Cerebellar cortex (tissue), 1 donor: ENCODE results near the gene SETBP1.

Experiments used
- DNase-seq: peaks from one replicate; pipeline ENCODE4 v3.0.0-alpha.2; 2015; ENCODE audit warnings: low spot score

The SETBP1 gene

DNA sequence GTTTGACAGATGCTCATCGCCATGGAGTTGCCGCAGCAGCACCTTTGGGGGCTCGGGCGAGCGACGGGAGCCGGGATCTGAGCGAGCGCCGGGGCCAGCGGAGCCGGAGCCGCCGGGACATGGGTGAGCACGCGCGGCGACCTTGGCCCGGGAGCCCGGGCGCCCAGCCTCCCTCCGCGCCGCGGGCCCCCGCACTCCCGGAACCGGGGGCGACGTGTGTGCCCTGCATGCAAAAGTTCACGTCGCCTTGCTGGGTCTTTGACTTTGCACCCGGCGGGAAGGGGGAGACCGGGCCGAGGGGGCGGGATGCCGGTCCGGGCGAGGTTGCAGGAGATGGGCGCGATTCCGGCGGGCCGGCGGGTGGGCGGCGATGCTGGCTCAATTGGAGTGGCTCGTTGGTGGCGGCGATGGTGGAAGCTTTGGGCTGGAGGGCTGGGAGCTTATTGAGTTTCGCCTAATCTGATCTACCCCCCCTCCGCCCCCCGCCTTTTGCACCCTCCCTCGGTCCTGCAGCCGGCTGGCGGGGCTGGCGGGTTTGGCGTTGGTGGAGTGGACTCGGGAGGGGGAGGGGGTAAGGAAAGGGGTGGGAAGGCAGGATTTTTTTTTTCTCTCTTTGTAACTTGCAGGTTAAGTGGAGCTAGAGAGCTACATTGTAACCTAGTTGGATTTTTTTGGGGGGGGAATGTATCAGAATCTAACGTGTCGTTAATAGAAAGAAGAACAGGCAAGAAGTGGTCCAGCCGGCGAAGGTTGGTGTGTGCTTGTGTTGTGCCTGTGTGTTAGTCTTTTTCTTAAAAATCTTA lies at the start of gene SETBP1:
Gene SETBP1, plus strand, starts transcription at position 616 of the 803 bp plus-strand sequence. CDS start 20,459 bp downstream, outside the sequence.
- peak; percentile 78 for DNase-seq

DNA sequence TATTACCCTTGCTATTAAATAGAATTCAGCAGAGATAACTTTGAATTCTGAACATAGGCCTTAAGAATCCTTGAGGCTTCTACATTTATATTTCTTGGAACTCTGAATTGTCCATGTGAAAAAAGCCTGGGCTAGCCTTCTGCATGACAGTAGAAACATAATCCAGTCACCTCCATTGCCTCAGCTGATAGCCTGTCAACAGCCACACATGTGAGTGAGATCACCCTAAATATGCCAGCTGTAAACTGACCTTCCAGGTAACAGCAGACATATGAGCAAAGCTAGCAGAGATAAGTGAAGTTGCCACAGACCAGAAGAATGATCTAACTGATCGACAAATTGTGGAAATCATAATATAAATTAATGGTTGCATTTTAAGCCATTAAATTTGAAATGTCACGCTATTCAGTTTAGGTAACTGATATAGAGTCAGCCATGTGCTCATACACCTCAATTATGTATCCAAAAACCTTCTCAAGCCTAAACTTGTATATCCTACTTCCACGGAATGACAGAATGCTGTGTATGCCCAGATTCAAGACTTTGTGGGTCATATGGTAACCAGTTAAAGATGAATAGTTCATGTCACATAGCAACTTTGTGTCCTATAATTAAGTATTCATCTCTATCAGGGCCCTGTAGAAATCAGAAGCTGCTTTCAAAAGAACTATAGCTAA lies 48.1 kb upstream of the SETBP1 start:
- no peak for DNase-seq

DNA sequence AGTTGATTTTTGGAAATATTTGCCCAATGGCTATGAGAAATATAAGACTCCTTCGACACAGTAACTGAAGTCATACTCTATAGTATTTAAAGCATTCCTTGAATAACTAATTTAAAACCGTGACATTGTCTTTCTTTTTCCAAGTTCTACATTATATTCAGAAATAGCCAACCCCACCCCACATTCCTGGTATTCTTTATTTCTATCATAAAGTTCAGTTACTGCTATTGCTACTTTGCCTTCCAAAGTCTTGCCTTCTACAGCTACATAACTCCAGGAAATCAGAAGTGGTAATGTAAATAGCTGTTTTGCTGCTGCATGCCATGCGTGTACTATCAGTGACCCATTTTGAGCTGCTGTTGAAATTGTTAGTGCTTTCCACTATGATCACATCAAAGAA lies 45.1 kb upstream of the SETBP1 start:
- no peak for DNase-seq

DNA sequence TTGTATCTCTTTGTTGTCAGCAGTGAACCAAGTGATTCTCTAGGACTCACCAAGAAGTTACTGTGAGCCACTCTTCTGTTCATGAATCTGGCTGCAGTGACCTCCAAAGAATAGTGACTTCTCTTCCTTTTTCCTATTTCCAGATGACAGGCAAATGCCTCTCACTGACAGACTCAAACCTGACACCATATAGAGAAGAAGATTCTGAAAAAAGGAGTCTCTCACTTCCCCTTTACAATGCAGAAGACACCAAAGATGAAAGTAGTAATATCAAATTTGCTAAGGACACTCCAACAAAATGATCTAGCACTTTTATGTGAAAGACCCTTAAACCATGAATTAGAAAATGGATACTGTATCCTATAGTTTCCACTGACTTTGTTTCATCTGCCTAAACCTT lies 44.4 kb upstream of the SETBP1 start:
- no peak for DNase-seq

DNA sequence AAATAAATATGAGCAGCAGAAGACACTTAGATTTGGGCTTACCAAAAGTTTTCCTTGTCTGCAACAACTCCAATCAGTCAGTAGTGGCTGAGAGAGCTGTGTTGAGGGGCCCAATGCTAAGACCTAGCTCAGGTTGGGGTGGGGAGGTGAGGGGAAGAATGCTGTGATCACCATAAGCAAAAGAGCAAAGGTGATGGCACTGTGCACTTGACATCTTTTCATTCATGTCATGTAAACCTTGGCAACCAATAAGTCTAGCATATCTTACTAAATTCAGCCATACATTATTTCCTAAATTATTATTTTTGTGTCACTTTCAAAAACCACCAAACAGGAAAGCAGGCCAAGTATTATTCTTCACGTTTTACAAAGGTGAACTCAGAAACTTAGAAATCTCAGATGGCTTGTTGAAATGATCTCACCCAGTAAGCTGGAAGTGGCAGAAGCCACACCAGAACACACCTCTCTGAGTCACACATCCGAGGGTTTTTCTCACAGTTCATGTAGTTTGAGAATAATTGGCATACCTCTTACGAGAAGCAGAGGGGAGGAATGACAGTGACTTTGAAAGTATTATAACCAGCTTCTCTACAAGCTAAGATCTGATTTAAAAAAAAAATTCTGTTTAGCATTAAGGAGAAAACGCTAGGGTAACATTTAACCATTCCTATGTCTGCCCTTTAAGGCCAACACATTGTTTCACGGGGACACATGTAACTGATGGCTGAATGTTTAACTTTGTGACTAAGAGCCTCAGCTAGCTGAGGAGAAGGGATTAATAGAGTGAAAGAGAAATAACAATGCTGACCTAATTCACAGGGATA lies 43.3 kb upstream of the SETBP1 start:
- DNase-seq: no peak

DNA sequence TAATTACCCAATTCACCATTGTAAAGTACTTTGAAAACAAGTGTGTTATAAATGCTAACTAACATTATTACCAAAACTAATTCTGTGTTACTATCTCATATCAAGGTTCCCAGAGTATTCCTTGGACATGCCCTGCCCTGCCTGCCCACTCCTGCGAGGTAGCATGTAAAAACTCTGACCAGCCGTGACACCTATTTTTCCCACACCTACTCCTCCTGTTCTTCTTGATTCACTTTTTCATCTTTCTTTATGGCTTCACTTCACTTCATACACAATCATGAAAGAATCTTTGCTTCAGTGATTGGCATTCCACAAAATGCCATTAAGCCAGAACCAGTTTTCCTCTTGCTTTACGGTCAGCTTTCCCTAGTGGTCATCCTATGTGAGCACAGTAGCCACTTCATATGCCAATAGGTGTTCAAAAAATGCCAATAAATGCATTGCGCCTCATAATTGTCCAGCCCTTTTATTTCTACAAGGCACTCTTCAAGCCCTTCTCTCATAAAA lies 42.6 kb upstream of the SETBP1 start:
- no peak for DNase-seq

DNA sequence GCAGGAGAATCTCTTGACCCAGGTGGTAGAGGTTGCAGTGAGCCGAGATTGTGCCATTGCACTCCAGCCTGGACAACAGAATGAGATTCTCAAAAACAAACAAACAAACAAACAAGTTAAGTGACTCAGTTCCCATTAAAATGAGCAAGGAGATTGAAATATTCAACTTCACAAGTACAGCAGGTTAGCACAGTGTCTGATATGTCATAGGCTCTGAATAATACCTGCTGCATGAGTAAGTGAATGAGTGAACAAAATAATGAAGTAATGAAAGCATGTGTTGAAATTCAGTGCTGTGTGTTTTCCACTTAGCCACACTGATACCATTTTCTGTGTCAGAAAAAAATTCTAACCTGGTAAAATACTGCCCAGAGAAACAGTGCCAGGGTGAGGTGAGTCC lies 41.9 kb upstream of the SETBP1 start:
- no peak for DNase-seq

DNA sequence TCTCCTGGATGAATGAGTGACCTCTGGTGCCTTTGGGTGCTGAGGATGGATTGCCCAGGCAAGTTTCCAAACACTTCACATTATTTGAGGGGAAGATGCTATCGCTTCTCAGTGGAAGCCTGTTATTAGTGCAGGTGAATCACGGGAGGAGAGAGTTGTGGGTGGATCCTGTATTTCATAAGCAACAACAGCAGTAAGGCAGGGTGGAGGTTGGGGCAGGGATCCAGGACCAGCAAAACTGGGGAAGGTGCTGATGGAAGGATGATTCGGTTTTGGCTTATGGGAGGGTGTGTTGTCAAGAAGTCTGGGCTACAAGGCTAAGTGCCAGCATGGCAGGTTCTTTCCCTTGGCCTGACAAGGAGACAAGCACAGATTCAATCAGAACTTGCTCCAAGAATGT lies 37.7 kb upstream of the SETBP1 start:
- no peak for DNase-seq

DNA sequence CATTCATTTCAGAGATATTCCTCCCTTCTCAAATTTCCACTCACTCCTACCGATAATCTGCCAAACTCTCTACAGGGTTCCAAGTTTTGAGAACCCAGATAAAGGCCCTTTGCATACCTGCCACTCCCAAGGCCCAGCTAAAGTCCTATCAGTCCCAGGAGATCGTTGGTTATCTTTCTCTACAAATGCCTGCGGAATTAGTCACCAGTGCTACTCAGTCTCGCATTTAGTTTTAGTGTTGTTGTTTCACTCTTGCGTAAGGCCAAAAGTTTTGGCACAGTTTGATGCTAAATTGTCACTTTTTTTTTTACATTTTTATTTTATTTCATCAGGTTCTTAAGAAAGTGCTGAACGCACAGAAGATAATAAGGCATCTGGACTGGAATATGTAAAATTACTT lies 29.2 kb upstream of the SETBP1 start:
- DNase-seq: no peak

DNA sequence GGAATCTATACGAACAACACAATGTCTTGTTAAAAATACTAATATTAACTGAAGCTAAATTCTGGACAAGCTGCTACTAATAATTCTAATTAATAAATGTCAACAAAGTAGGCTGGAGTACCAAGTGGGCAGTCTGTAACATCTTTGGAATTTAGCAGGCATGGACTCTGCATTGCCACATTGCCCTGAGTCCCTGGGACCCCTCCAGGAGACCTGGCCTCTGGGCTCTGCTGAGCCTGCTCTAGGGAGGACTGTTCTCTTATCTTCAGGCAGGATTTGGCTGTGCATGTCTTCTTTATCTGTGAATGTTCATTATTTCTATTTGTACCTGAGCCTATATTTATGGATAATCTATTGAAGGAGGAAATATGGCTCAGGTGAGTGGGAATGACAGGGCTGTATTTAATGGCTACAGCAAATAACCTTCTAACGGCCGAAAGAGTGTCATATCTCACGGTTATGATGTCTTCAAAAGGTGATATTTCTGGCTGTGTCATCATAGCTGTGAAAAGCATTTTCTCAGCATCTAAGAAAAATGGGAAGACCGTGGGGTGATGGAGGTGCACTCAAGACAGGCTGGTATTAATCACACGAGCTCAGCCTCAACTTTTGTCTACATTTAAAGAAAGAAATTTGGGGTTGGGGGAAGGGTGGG lies 28.6 kb upstream of the SETBP1 start:
- no peak for DNase-seq

DNA sequence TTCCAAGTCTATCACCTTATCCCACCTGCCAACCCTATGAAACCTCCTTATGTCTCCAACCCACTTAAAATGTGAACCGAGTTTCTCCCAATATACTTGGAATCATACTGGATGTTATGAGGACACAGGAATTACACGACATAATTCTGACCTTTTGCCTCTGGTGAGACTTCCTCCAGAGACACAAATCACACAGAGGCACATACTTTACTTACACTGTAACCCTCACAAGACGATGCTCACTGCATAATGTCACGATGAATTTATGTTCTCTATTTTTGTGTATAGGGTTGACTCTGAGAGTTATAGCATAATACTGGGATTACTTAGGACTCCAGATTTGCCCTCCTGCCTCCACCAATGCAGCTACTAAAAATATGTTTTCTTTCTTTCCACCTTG lies 28.0 kb upstream of the SETBP1 start:
- no peak for DNase-seq

DNA sequence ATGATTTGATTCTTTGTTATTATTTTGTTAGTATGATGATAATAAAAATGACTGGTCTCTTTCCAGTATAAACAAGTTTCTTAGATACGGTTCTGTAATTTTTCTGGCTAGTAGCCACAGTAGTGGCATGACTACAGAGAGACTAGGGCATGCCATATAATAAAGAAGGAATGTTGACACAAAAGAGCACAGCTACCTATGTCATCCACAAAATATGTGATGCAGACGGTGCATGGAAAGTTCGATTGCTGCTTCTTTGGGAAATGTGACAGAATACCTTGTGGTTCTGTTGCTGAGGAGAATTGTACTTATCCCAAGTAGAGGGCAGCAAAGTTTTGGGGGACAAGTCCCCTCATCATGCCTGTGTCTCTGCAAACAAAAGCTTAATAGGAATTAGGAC lies 26.1 kb upstream of the SETBP1 start:
- DNase-seq: no peak

DNA sequence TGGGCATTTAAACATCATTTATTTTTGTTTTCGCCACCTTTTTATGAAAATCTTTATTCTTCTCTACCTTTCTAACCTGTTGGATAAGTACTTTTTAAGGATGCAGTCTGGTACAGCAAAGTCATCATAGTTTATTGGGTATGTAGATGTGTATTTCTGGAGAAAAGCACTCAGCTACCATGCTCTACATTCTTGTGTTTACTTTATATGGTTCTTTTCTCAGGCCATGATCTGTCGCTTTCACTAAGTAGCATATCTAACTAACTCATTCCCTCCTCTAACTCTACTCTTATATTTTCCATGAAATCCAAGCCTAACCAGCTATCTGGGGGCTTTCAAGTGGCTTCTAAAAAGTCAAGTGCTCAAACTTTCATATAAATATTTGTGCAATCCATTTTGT lies 25.3 kb upstream of the SETBP1 start:
- no peak for DNase-seq

DNA sequence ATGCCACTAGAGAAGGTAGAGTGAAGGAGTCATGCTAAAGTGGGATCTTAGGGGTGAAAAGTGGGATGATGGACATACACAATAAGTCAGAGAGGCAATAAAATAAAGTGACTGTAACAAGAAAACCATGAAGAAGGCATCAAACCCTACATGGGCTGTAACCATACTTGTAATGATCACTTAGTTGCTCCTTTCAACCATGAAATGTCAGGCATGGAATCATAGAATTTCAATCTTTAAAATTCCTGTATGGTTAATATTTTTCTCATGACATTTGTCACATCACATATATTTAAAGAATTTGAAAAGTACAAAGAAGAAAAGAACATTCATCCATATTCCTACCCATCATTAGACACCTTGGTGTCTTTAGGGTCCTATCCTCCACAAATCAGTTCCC lies 20.9 kb upstream of the SETBP1 start:
- no peak for DNase-seq

DNA sequence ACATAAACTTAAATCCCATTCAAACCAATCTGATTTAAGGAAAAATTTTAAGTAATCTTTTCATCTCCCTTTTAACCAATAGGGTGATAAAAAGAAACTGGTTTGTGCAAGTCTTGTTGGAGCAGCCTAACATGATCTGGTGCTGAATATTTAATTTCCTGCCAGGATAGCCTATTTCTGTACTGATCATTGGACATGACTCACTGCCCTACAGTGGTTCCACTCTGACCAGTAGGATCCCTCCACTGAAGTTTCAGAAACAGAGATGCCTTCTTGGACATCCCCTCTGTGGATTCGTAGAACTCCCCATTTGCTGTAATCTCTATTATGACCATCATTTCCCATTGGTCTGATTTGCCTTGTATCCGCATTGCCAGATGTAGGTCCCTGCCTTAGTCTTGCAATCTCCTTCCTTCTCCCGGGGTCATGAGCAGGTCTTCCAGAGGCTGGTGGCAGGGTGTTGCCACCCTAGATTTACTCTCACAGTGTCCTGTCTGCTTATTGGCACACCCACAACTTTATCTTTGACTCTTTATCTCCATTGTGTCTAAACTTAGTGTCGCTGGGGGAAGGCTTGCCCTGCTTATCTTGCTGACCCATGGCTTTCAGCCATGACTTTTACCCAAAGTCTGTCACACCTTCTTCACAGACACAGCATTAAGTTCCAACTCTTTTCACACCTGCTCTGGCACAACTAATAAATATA lies 12.3 kb upstream of the SETBP1 start:
- DNase-seq: no peak

DNA sequence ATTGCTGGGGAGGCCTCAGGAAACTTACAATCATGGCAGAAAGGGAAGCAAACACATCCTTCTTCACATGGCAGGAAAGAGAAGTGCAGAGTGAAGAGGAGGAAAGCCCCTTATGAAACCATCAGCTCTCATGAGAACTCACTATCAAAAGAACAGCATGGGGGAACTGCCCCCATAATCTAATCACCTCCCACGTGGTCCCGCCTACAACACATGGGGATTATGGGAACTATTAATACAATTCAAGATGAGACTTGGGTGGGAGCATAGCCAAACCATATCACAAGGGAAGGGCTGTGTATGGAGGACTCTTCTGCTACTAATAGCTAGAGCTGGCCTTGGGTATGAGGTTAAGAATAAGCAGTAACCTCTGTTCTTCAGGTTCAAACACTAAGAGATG lies 8.8 kb upstream of the SETBP1 start:
- no peak for DNase-seq

DNA sequence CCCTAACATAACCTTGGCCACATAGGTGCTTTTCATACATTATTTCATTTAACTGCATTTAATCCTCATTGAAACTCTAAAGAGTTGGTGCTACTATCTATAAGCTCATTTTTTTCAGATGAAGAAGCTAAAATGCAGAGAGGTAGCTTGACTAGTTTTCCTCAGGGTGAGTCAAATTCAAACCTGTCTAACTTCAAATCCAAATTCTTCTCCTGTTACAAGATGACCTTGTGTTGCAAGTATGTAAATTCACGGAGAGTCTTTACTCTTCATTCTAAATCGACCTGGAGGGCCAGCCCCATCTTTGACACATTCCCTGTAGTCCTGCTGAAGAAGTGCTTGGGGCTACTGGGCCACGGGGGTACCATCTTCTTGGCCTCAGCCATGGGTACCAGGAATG lies 8.2 kb upstream of the SETBP1 start:
- DNase-seq: no peak

DNA sequence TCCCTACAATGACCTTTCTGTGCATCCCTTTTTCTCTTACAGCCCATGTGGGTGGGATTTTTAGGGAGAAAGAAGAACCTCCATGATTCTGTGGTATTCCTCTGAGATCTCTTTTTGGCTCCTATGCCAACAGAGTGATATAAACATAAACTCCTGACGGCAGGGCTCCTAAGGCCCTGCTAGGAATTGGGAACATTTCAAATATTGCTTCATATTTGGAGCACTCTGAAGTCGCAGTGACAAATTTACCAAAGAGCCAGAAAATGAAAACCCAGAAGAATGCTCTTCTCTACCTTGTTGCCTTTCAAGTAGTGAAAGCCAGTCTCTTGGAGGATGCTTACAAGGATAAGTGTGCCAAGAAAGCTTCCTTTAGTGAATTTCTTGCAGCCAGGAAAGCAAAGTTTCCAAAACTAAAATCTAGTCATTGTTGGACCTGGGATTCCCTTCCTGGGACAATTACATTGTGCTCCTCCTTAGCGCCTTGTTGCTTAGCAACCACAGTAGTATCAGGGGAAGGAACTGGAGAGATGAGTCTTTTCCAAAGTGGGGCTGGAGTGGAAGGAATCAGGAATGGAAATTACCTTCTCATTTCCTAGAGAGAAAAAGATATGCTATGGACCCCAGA lies 7.3 kb upstream of the SETBP1 start:
- DNase-seq: no peak

DNA sequence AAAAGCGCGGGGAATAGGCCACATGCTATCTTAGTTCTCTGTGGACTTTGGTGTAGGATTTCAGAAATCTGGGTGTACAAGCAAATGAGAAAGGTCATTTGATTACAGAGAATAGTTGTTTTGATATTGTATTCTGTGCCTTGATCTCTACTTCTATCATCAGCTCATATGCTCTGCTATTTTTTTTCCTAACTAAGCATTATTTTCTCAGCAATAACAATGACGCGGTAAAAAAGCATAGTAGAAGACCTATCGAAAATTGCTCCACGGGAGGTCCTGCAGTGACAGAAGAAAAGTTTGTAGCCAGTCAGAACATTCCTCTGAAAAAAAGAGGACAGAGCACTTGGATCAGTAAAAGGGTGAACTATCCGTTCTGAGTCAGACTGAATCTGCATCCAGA lies 2.8 kb upstream of the SETBP1 start:
- no peak for DNase-seq

DNA sequence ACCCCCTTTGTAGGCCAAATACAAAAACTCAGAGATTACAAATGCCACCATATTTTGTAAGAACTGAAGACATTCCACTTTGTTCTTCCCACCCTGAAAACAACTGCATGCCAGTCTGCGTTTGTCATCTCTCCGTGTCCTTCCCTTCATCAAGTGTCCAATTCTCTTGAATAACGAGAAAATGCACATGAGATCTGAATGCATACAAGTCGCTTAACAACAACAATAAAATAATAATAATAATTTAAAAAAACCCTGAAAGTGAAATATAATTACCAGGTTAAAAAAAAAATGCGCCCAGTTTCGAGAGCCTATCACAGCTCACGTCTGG lies 2.0 kb upstream of the SETBP1 start:
- DNase-seq: no peak
